MM.1S (cell line): ENCODE data around the gene PRKG2.

Source experiments
- DNase-seq: peaks from one replicate; pipeline ENCODE4 v3.0.0-alpha.2; 2015
- H2AFZ ChIP-seq: fragments of 300-600 bp; sonication (generic); 2 replicates; pipeline ENCODE4 v1.6.0; 2016; ENCODE audit warnings: antibody characterized with exemption, low read length
- H3F3A ChIP-seq: fragments of 300-600 bp; sonication (generic); 2 replicates; pipeline ENCODE4 v1.6.1; 2016; ENCODE audit warnings: mild to moderate bottlenecking, antibody characterized with exemption, low read length, moderate library complexity, mixed read lengths; ENCODE audit not compliant: insufficient read depth
- H3K27ac ChIP-seq: fragments of 300-600 bp; sonication (generic); 2 replicates; pipeline ENCODE4 v1.5.1; 2016; ENCODE audit warnings: mild to moderate bottlenecking, low read length
- H3K27me3 ChIP-seq: fragments of 300-600 bp; sonication (generic); replicated peaks from 2 replicates; pipeline ENCODE4 v1.6.0; 2016; ENCODE audit warnings: low read length; ENCODE audit not compliant: insufficient read depth
- H3K36me3 ChIP-seq: fragments of 300-600 bp; sonication (generic); replicated peaks from 2 replicates; pipeline ENCODE4 v1.6.1; 2016; ENCODE audit warnings: mild to moderate bottlenecking, low read length, mixed read lengths; ENCODE audit not compliant: insufficient read depth
- H3K4me1 ChIP-seq: fragments of 300-600 bp; sonication (generic); 2 replicates; pipeline ENCODE4 v1.6.1; 2016; ENCODE audit warnings: low read length, mixed read lengths
- H3K4me2 ChIP-seq: fragments of 300-600 bp; sonication (generic); 2 replicates; pipeline ENCODE4 v1.6.0; 2016; ENCODE audit warnings: low read depth, low read length
- H3K4me3 ChIP-seq: fragments of 300-600 bp; sonication (generic); 2 replicates; pipeline ENCODE4 v1.5.1; 2016; ENCODE audit warnings: low read length, mixed read lengths
- H3K79me2 ChIP-seq: fragments of 300-600 bp; sonication (generic); 2 replicates; pipeline ENCODE4 v1.6.1; 2016; ENCODE audit warnings: mixed run types, low read length, mixed read lengths
- H3K9ac ChIP-seq: fragments of 300-600 bp; sonication (generic); 2 replicates; pipeline ENCODE4 v1.6.1; 2016; ENCODE audit warnings: low read length, mixed read lengths
- H3K9me2 ChIP-seq: fragments of 300-600 bp; sonication (generic); replicated peaks from 2 replicates; pipeline ENCODE4 v1.6.1; 2016; ENCODE audit warnings: mild to moderate bottlenecking, low read length, mixed read lengths; ENCODE audit not compliant: insufficient read depth
- H3K9me3 ChIP-seq: fragments of 300-600 bp; sonication (generic); replicated peaks from 2 replicates; pipeline ENCODE4 v1.6.1; 2016; ENCODE audit warnings: mild to moderate bottlenecking, low read length, mixed read lengths; ENCODE audit not compliant: insufficient read depth
- H4K20me1 ChIP-seq: fragments of 300-600 bp; sonication (generic); 2 replicates; pipeline ENCODE4 v1.6.1; 2016; ENCODE audit warnings: mild to moderate bottlenecking, low read length, moderate library complexity, mixed read lengths; ENCODE audit not compliant: insufficient read depth
- EZH2 ChIP-seq: fragments of 300-600 bp; sonication (generic); optimal IDR thresholded peaks from 2 replicates; pipeline ENCODE3; 2017; ENCODE audit warnings: low read depth, mild to moderate bottlenecking, antibody characterized with exemption, low read length, mixed read lengths
- EZH2phosphoT487 ChIP-seq: fragments of 300-600 bp; sonication (generic); IDR thresholded peaks from 2 replicates; pipeline ENCODE4 v1.6.1; 2018; ENCODE audit warnings: antibody characterized with exemption, low read length
- TF ChIP-seq, protein P1 (sequence below): fragments of 300-600 bp; sonication (generic); IDR thresholded peaks from 2 replicates; pipeline ENCODE4 v1.5.1; 2016; ENCODE audit warnings: antibody characterized with exemption, low read length, mixed read lengths

PRKG2 gene

DNA sequence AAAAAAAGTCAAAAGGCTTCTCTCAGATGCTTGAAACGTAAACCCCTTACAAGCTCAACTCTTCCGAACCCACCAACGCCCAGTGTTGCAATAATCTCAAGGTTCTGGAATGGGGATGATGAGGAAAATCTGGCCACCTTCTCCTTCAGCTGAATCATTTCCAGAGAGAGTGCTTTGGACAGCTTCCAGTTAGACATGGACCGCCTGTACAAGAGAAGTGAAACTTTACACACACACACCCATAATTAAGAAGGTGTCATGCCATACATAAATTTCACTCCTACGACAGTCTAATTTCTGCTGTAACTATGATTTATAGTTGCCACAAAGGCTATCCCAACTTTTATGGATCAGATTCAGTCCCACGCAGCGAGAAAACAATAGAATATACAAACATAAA lies 72.3 kb downstream of the PRKG2 start:
- no peak overlapping the region for H3K27ac ChIP-seq
- no peak overlapping the region for H3K9ac ChIP-seq
- no peaks in the 10 kb centered on the region for H3K9me3 ChIP-seq
- TF ChIP-seq EZH2phosphoT487 (no peak), EZH2 (no peak)
- TF ChIP-seq, protein P1, sequence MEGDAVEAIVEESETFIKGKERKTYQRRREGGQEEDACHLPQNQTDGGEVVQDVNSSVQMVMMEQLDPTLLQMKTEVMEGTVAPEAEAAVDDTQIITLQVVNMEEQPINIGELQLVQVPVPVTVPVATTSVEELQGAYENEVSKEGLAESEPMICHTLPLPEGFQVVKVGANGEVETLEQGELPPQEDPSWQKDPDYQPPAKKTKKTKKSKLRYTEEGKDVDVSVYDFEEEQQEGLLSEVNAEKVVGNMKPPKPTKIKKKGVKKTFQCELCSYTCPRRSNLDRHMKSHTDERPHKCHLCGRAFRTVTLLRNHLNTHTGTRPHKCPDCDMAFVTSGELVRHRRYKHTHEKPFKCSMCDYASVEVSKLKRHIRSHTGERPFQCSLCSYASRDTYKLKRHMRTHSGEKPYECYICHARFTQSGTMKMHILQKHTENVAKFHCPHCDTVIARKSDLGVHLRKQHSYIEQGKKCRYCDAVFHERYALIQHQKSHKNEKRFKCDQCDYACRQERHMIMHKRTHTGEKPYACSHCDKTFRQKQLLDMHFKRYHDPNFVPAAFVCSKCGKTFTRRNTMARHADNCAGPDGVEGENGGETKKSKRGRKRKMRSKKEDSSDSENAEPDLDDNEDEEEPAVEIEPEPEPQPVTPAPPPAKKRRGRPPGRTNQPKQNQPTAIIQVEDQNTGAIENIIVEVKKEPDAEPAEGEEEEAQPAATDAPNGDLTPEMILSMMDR = no peak
- H3K79me2 ChIP-seq = no peaks in the 10 kb centered on the region
- no peaks in the 10 kb centered on the region for H3K4me1 ChIP-seq
- no peaks in the 10 kb centered on the region for H3F3A ChIP-seq
- no peak for DNase-seq
- H3K27me3 ChIP-seq = no peaks in the 10 kb centered on the region
- H3K4me2 ChIP-seq = no peak overlapping the region
- no peaks in the 10 kb centered on the region for H3K36me3 ChIP-seq
- H2AFZ ChIP-seq = no peak overlapping the region
- no peak overlapping the region for H3K4me3 ChIP-seq
- H4K20me1 ChIP-seq = no peaks in the 10 kb centered on the region
- no peaks in the 10 kb centered on the region for H3K9me2 ChIP-seq

DNA sequence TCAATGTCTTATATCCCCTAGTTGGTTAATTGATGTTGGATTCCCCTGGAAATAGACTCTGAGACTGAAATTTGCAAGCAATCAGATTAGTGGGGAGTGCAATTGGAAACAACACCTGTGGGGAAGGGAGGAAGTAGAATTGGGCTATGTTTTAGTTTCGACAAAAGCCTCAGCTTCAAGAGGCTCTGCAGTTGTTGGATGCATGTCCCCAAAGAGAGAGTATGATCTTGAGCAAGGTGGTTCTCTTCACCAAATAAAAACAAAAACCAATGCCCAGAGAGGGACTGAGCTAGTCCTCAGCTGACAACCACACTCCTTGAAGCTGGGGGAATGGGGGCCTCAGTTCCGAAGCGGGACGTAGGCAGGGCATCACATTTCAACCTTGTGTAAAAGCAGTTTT lies 77.1 kb downstream of the PRKG2 start:
- Histone ChIP-seq H3K9me2 (no peaks in the 10 kb centered on the region), H3K27ac (no peak overlapping the region), H3K4me1 (no peaks in the 10 kb centered on the region), H4K20me1 (no peaks in the 10 kb centered on the region), H3K4me3 (no peak overlapping the region), H3K4me2 (no peak overlapping the region), H3K36me3 (no peaks in the 10 kb centered on the region), H3K79me2 (no peaks in the 10 kb centered on the region), H3K9me3 (no peaks in the 10 kb centered on the region), H3K27me3 (no peaks in the 10 kb centered on the region), H2AFZ (no peak overlapping the region), H3K9ac (no peak overlapping the region), H3F3A (no peaks in the 10 kb centered on the region)
- no peak for DNase-seq
- TF ChIP-seq EZH2phosphoT487 = no peak
- TF ChIP-seq, protein P1 = no peak

DNA sequence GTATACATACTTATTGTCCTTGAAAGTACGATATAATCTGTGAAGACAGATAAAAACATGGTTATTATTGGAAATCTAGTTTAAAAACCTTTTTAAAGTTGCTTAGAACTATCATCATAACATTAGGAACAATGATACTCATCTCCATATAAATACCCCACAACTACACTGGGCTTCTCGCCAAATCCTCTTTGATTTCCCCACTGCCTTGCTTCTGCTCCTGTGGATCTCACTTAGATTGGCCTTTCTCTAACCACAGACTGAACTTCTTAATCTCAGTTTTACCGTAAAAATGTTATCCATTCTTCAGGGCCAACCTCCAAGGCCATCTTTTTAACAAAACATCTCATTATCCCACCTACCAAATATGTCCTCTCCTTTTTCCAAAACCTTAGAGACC lies 77.6 kb downstream of the PRKG2 start:
- no peak overlapping the region for H3K4me2 ChIP-seq
- no peaks in the 10 kb centered on the region for H3K79me2 ChIP-seq
- DNase-seq = no peak

More for the DNA sequence above, 77.6 kb downstream of the PRKG2 start:
- Histone ChIP-seq H3K27me3 (no peaks in the 10 kb centered on the region), H3K27ac (no peak overlapping the region), H4K20me1 (no peaks in the 10 kb centered on the region), H2AFZ (no peak overlapping the region), H3K9me3 (no peaks in the 10 kb centered on the region), H3K36me3 (no peaks in the 10 kb centered on the region), H3K4me1 (no peaks in the 10 kb centered on the region), H3F3A (no peaks in the 10 kb centered on the region), H3K9me2 (no peaks in the 10 kb centered on the region), H3K9ac (no peak overlapping the region), H3K4me3 (no peak overlapping the region)
- TF ChIP-seq EZH2phosphoT487 (no peak), EZH2 (no peak)
- TF ChIP-seq, protein P1 = no peak
